Coronary artery (tissue), 2 donors: ENCODE measurements around the gene MAPK8IP1.

Source experiments
- DNase-seq: peaks from one replicate; pipeline ENCODE4 v3.0.0-alpha.2; 2017; ENCODE audit warnings: low spot score
- H3K27ac ChIP-seq, 2 donors: fragments of 200-600 bp; sonication (generic); one replicate each; pipeline ENCODE4 v1.5.1; 2016 to 2019
- H3K4me3 ChIP-seq: fragments of 200-600 bp; sonication (generic); 2 replicates; pipeline ENCODE4 v1.5.1; 2016; ENCODE audit warnings: mild to moderate bottlenecking, moderate library complexity
- TF ChIP-seq, protein P1 (sequence below): fragments of 200-600 bp; sonication (generic); IDR thresholded peaks from one replicate; pipeline ENCODE4 v1.5.1; 2019; ENCODE audit warnings: antibody characterized with exemption

Gene MAPK8IP1

GRCh38 chr11:45927332-45927683 lies 41.9 kb downstream of the MAPK8IP1 start:
- TF ChIP-seq, protein P1, sequence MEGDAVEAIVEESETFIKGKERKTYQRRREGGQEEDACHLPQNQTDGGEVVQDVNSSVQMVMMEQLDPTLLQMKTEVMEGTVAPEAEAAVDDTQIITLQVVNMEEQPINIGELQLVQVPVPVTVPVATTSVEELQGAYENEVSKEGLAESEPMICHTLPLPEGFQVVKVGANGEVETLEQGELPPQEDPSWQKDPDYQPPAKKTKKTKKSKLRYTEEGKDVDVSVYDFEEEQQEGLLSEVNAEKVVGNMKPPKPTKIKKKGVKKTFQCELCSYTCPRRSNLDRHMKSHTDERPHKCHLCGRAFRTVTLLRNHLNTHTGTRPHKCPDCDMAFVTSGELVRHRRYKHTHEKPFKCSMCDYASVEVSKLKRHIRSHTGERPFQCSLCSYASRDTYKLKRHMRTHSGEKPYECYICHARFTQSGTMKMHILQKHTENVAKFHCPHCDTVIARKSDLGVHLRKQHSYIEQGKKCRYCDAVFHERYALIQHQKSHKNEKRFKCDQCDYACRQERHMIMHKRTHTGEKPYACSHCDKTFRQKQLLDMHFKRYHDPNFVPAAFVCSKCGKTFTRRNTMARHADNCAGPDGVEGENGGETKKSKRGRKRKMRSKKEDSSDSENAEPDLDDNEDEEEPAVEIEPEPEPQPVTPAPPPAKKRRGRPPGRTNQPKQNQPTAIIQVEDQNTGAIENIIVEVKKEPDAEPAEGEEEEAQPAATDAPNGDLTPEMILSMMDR: no peak
- peak; percentile 71 for DNase-seq
- H3K27ac ChIP-seq: no peak overlapping the region
- H3K4me3 ChIP-seq: no peak overlapping the region

GRCh38 chr11:45927684-45928413 lies 42.4 kb downstream of the MAPK8IP1 start:
- DNase-seq: peak; percentile 67
- no peak overlapping the region for H3K27ac ChIP-seq
- no peak overlapping the region for H3K4me3 ChIP-seq
- TF ChIP-seq, protein P1: no peak

DNA sequence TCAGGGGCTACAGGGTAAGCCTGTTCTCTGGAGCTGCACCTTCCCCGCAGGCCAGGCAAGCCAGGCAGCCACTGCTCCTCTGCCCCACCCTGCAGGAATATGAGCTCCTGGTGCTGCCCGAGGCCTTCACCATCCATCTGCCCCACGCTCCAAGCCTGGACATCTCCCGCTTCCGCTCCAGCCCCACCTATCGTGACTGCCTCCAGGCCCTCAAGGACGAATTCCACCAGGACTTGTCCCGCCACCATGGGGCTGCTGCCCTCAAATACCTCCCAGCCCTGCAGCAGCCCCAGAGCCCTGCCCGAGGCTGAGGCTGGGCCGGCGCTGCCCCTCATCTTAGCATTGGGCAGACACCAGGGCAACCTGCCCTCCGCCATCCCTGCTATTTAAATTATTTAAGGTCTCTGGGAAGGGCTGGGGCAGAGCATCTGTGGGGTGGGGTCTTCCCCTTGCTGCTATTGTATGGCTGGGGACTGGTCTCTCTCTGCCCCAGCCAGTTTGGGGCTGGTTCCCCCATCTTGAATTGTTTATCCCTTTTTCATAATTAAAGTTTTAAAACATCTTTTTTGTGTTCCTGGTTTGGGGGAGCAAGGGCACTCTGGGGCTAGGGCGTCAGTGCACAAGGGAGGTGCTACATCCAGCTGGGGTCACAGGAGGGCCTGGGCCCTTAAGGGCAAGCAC lies 43.2 kb downstream of the MAPK8IP1 start:
- TF ChIP-seq, protein P1: no peak
- Histone ChIP-seq H3K4me3 (no peak overlapping the region), H3K27ac (no peak overlapping the region)
- DNase-seq: peak; percentile 63

DNA sequence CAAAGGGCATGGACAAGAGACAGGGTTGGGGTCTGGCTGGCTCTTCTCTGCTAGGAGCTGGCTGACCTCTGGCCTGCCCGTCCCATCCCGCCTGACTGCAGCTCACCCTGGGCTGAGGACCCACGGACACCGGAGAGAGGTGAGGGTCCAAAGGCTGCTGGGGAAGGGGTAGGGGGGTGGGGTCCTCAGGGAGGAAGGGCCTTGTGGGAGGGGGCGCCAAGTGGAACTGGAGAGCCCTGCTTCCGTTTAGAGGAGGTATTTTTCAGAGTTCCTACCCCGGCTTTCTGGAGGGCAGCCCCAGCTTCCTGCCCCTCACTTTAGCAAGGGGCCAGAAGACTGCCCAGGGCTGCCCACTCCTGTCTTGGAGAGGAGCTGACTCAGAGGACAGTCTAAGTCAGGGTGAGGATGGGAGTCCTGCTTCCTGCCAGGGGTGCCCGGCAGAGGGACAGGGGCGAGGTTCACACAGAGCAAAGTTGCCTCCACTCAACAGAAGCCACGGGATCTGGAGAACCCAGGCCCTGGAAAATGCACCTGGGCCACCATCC lies 44.1 kb downstream of the MAPK8IP1 start:
- TF ChIP-seq, protein P1: no peak
- Histone ChIP-seq H3K4me3 (no peak overlapping the region), H3K27ac (no peak overlapping the region)
- DNase-seq: no peak

GRCh38 chr11:45930031-45930794 lies 44.8 kb downstream of the MAPK8IP1 start:
- DNase-seq: peak; percentile 62
- H3K27ac ChIP-seq: no peak overlapping the region

GRCh38 chr11:45930951-45931570 lies 45.6 kb downstream of the MAPK8IP1 start:
- no peak overlapping the region for H3K27ac ChIP-seq
- no peak for DNase-seq
- TF ChIP-seq, protein P1: no peak
- no peak overlapping the region for H3K4me3 ChIP-seq

More at GRCh38 chr11:45930031-45930794, 44.8 kb downstream of the MAPK8IP1 start:
- TF ChIP-seq, protein P1: no peak
- H3K4me3 ChIP-seq: no peak overlapping the region
